Measurements from ENCODE around the gene ACIN1. TPM values are rescaled to one million over a fixed set of nuclear protein-coding genes. Genes with fewer than 3 reads are reported as not detected.
A peak's percentile ranks its signal among the peaks of the same experiment; 100 is the strongest.

Gene ACIN1
- total and polyA plus RNA-seq, 2 of the 13 experiments (the other 11 are each of a cell fraction or from before 2014, with no cell fraction given) = 165 to 183 TPM

GRCh38 chr14:23076785-23077408 lies 18.0 kb downstream of the ACIN1 start (continued):
- TF ChIP-seq ZNF512B (CRISPR knock-in tag; IDR thresholded peaks at IDR 0.05; ENCODE audit: borderline replicate concordance) (no peak), STAG1 (CRISPR knock-in tag; IDR thresholded peaks at IDR 0.05) (peak; percentile 56), ZNF224 (CRISPR knock-in tag; IDR thresholded peaks at IDR 0.05) (no peak), PLRG1 (conservative IDR thresholded peaks at IDR 0.05) (no peak), RERE (CRISPR knock-in tag; IDR thresholded peaks at IDR 0.05; ENCODE audit: low read depth) (no peak), CSRNP2 (CRISPR knock-in tag; conservative IDR thresholded peaks at IDR 0.05; ENCODE audit: low read depth) (no peak), ADNP (CRISPR knock-in tag; IDR thresholded peaks at IDR 0.05) (no peak), DMTF1 (CRISPR knock-in tag; IDR thresholded peaks at IDR 0.05) (no peak), SMYD3 (CRISPR knock-in tag; IDR thresholded peaks at IDR 0.05) (0 out of 2 replicates have a peak, but pooled peaks have one; percentile 56), REPIN1 (CRISPR knock-in tag; IDR thresholded peaks at IDR 0.05; ENCODE audit: borderline replicate concordance, low read depth) (0 out of 2 replicates have a peak, but pooled peaks have one; percentile 47), AKNA (CRISPR knock-in tag; IDR thresholded peaks at IDR 0.05; ENCODE audit: borderline replicate concordance) (no peak)

All from HepG2 (cell line).